ENCODE results near the gene PLEK2.
"Not testable (repeated sequence)": the region's sequence is repeated elsewhere in the genome, so short reads cannot be mapped to it uniquely, and the experiment has no call there.

The PLEK2 gene

DNA sequence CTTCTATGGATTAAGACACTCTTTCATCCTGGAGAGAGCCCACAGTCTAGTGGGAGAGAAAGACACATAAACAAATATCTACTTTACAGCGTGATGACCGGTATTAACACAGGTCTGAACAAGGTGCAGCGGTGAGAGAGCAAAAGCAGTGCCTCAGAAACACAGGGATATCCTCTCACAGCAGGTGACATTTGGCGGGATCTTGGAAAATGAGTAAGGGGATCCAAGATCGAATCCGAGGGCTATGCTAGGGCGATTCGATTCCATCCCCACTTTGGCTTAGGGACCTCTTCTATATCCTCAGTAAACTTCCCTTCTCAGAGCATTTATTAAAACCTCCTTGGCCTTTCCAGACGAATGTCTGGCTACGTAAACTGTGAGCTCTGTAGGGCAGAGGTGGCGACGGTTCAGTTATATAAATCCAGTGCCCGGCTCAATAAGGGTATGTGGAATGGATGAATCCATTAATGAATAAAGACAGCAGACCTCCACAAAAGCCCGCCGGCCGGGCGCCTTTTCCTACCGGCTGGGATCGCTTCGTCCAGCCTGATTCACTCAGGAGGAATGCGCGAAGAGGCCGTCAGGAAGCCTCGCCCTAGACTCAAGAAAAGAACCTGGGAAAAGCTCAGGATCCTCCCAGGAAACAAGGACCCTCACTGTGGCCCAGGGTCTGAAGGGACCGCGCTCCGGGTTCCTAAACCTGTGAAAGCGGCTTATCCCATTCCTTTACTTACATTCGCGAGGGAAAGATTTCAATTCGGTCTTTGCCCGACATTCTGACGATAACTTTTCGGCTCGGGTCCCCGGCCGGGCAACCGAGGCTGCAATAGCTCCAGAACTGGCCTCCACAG is 52.8 kb downstream of the PLEK2 start:
- DNase-seq (ENCODE audit: low spot score), result no peak

DNA sequence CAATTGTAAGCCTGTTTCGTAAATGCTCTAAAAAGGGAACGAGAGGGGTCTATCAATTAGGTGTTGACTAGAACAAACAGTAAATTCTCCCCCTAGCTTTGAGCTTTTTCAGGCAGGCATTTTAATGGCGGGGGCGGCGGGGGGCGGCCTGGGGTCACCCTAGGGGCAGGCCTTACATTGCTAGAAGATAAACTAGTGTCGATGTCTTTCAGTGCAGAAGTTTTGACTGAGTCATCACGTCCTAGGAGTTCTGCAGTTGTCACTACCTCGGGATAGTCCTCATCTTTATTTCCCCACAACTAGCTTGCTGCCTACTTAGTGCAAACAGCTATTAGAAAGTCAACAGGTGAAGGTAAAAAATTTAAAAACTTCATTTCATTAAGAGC is 54.0 kb downstream of the PLEK2 start:
- DNase-seq (ENCODE audit: low spot score), result no peak

DNA sequence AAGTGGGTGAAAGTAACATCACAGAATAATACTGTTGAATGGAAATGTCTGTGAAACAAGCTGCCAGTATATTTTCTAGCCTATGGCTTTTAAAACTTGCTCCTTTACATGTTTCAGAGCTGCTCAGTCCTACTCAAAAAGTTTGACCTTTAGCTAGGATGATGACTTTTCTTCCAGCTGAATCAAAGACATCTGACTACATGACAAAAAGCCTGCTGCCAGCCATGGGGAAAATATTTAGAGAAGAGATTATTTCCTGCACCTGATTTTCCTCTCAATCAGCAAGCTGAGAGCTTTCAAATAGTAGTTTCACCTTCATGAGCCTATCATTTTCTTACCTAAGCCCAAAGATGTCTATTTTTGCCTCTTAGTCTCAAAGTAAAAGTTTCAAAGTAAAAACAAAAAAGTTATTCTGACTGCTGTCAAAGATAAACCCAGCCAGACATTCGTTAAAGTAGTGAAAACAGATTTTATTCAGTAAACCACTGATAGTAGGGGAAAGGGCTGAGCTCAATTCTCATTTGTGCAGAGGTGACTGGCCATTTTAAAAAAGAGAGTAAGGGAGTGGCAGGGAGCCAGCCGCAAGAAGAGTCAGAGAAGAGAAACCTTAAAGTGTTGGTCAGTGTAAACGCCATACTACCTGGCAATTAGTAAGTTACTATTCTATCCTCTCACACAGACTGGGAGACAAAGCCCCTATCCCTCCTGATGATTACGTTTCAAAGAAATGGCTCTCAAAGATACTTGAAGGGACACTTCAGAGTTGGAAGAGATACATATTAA is 54.6 kb downstream of the PLEK2 start:
- DNase-seq (ENCODE audit: low spot score), result no peak

GRCh38 chr14:67352055-67352454 is 59.9 kb downstream of the PLEK2 start:
- DNase-seq (ENCODE audit: low spot score), result no peak

DNA sequence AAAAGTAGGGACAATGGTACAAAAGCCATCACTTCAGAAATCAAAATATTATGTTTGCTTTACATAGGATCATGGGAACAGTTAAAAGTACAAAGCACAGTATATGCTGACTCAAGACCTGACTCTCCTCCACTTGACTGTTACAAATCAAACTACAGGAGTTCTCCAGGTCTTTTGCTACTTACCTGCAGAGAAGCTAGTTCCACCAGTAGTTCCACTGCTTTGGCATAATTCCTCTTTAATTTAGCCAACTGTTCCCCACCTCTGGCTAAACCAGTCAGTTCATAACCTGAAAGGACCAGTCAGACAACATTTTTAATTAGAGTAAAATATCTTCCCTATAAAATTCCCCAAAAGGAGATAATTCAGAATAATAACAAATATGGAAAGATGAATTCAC is 66.4 kb downstream of the PLEK2 start:
- no peak for DNase-seq (ENCODE audit: low spot score)

DNA sequence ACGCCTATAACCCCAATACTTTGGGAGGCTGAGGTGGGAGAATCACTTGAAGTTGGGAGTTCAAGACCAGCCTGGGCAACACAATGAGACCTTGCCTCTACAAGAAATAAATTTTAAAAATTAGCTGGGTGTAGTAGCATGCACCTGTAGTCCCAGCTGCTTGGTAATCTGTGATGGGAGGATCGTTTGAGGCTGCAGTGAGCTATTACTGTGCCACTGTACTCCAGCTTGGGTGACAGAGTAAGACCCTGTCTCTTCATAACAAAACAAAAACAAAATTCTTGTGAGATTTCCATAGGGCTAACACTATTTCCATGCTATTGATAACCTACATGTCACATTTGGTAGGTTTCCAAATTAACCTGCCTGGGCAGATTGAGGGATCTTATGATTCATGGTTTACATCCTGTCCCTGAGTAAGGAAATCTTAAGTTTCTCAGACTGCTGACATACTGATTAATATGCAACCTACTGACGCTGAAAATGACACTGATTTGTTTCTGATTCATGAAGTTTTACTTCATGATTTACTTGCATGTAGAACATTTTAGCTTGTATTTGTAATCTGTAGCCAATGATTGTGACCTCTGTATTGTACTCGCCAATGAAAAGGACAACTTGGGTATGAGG is 68.2 kb downstream of the PLEK2 start:
- DNase-seq (ENCODE audit: low spot score), result no peak

- DNase-seq (ENCODE audit: low spot score), result not testable (repeated sequence)
These were observed 70.7 kb downstream of the PLEK2 start for GRCh38 chr14:67341231-67341630.

Data from globus pallidus (tissue), 1 donor.